Measurements from ENCODE around the gene MIF4GD.

DNA sequence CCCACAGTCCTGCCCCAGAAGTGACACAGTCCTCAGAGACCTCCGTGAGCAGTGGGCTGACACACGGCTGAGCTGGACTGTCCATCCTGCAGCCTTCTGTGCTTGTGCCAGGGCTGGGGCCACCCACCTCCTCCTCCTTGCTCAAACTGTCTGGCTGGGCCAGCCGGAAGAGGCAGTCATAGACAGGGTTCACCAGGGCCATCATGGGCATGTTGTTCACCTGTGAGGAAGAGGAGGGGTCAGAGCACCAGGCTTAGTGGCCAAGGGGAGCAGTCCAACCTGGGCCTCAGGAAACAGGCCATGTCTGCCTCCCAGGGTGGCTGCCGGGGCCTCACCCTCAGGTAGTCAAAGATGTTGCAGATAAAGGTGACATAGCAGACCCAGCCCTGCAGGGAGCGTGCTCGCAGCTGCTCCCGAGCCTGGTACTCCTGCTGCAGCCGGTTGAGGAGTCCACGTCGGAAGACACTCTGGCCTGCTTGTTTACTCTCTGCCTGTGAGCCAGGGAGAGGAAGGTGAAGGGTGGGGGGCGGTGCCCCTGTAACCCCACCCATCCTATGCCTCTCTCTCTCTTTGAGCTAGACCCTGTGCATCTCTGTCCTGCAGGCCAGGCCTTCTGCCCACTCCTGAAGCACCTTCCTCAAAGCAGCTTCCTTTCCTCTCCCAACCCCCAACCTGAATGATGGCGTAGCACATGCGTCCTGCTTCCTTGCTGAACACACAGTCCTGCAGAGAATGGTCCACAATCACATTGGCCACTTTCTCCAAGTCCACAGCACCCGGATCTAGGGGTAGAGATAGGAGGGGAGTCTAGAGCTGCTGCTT lies 3.4 kb downstream of the MIF4GD start:
- TF ChIP-seq, protein P1, sequence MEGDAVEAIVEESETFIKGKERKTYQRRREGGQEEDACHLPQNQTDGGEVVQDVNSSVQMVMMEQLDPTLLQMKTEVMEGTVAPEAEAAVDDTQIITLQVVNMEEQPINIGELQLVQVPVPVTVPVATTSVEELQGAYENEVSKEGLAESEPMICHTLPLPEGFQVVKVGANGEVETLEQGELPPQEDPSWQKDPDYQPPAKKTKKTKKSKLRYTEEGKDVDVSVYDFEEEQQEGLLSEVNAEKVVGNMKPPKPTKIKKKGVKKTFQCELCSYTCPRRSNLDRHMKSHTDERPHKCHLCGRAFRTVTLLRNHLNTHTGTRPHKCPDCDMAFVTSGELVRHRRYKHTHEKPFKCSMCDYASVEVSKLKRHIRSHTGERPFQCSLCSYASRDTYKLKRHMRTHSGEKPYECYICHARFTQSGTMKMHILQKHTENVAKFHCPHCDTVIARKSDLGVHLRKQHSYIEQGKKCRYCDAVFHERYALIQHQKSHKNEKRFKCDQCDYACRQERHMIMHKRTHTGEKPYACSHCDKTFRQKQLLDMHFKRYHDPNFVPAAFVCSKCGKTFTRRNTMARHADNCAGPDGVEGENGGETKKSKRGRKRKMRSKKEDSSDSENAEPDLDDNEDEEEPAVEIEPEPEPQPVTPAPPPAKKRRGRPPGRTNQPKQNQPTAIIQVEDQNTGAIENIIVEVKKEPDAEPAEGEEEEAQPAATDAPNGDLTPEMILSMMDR (conservative IDR thresholded peaks at IDR 0.05 in 1 of 2, IDR thresholded peaks at IDR 0.05 in 1 of 2; ENCODE audit: low read depth in 1 of 2, low read length in 2 of 2) = no peak
- no peak for TF ChIP-seq EZH2 (IDR thresholded peaks at IDR 0.05; ENCODE audit: low read length, missing control alignments)

Data from fibroblast of lung (primary cell).